Panc1 (cell line): Measurements from ENCODE around the gene TSSC4. TPM values are rescaled to one million over a fixed set of nuclear protein-coding genes. Genes with fewer than 3 reads are reported as not detected.

ENCODE experiments used
- ATAC-seq: fragments of 200-7000 bp; cut with Tn5 transposase; 2 replicates; pipeline ENCODE4 v1.9.1; 2020; ENCODE audit warnings: mild to moderate bottlenecking, moderate library complexity
- BruUV-seq: library from RNA; stranded (reverse); fragments of 400-500 nt; replicated peaks from 2 replicates; lab custom pipeline; 2021; lab: Mats Ljungman, UMichigan
- CTCF ChIA-PET: fragments of 300-600 bp; sonication (Branson Sonifier 250); formaldehyde crosslinking; loops from one replicate; lab custom pipeline; 2022; ENCODE audit warnings: antibody characterized with exemption; lab: Charles Lee
- POLR2A ChIA-PET: fragments of 300-600 bp; sonication (Branson Sonifier 250); formaldehyde crosslinking; loops from one replicate; lab custom pipeline; 2022; ENCODE audit warnings: antibody characterized with exemption; lab: Charles Lee
- DNase-seq: peaks from one replicate; pipeline ENCODE4 v3.0.0-alpha.2; 2010; ENCODE audit warnings: low read depth, low spot score
- H3K27ac ChIP-seq: 2 replicates; pipeline ENCODE4 v1.5.1; 2011; ENCODE audit warnings: mild to moderate bottlenecking, low read length, inconsistent platforms
- H3K27me3 ChIP-seq: fragments of 200-500 bp; sonication (Bioruptor generic); 2 replicates; pipeline ENCODE4 v1.6.0; 2014; ENCODE audit warnings: low read length, inconsistent platforms; ENCODE audit not compliant: control insufficient read depth, insufficient read depth
- H3K36me3 ChIP-seq: fragments of 200-500 bp; sonication (Bioruptor generic); 2 replicates; pipeline ENCODE4 v1.5.1; 2014; ENCODE audit warnings: inconsistent platforms, mild to moderate bottlenecking, low read length, moderate library complexity; ENCODE audit not compliant: control insufficient read depth, insufficient read depth
- H3K4me1 ChIP-seq: 2 replicates; pipeline ENCODE4 v1.5.1; 2011; ENCODE audit warnings: inconsistent platforms, mild to moderate bottlenecking, low read length, moderate library complexity; ENCODE audit not compliant: control insufficient read depth, insufficient read depth
- H3K4me3 ChIP-seq, 2 experiments: 2 replicates each; pipeline ENCODE4 v1.5.1; 2011 to 2012; ENCODE audit warnings: low read depth in 2 of 2, low read length in 2 of 2, mild to moderate bottlenecking in 2 of 2, inconsistent platforms in 1 of 2, moderate library complexity in 1 of 2
- H3K9me3 ChIP-seq: fragments of 200-500 bp; sonication (Bioruptor generic); 2 replicates; pipeline ENCODE4 v1.5.1; 2014; ENCODE audit warnings: low read depth, mild to moderate bottlenecking, inconsistent platforms, low read length, moderate library complexity; ENCODE audit not compliant: control insufficient read depth, insufficient read depth
- POLR2AphosphoS5 ChIP-seq: IDR thresholded peaks from 2 replicates; pipeline ENCODE4 v1.6.1; 2012; ENCODE audit warnings: mild to moderate bottlenecking, low read depth, low read length, moderate library complexity
- SIN3A ChIP-seq: IDR thresholded peaks from 2 replicates; pipeline ENCODE4 v1.6.1; 2012; ENCODE audit warnings: low read depth, mild to moderate bottlenecking, low read length, moderate library complexity, borderline replicate concordance; ENCODE audit not compliant: insufficient read depth
- TCF7L2 ChIP-seq: IDR thresholded peaks from 2 replicates; pipeline ENCODE4 v1.6.1; 2011; ENCODE audit warnings: mild to moderate bottlenecking, low read depth, low read length, inconsistent platforms
- in situ Hi-C: cut with HindIII; loops from 2 replicates; pipeline ENCODE4 v1.10.0; 2016; ENCODE audit warnings: low sequenced_read_pairs, low pct_unique_long_range_greater_than_20kb
- intact Hi-C: fragments of 100-400 bp; cut with micrococcal nuclease; formaldehyde crosslinking; loops from one replicate; pipeline ENCODE4 v1.10.0; 2022; ENCODE audit not compliant: unreplicated experiment
- total RNA-seq: library from RNA; stranded (reverse); gene quantifications from one replicate; pipeline ENCODE4 v1.2.1, GENCODE V29; 2021; ENCODE audit not compliant: unreplicated experiment
- TF ChIP-seq, protein P1 (sequence below), 2 experiments: IDR thresholded peaks; 2 replicates each; pipeline ENCODE4 v1.6.1; 2011 to 2012; ENCODE audit warnings: low read depth in 2 of 2, control low read depth in 1 of 2, low read length in 1 of 2, mild to moderate bottlenecking in 1 of 2, moderate library complexity in 1 of 2; ENCODE audit not compliant: insufficient read depth in 1 of 2
- TF ChIP-seq, protein P2 (sequence below): fragments of 450-650 bp; IDR thresholded peaks from 2 replicates; pipeline ENCODE4 v1.5.1; 2017; ENCODE audit warnings: mild to moderate bottlenecking

TSSC4 gene
- total RNA-seq, 1 experiment from 2014 or later: 132 TPM

DNA sequence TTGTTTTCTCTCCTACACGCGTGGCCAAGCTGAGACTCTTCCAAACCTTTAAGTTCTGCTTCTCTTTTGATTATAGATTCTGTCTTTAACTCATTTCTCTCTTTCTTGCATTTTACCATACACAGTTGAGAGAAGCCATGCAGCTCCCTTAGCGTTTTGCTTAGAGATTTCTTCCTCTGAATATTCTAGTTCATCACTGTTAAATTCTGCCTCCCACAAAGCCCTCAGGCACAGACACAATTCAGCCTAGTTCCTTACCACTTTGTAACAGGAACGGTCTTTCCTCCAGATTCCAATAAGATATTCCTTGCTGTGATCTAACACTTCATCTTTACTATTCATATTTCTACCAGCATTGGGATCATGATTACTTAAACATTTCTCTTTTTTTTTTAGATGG is 48.1 kb upstream of the TSSC4 start:
- H3K27ac ChIP-seq: no peak overlapping the region
- no peak for ATAC-seq
- DNase-seq: no peak
- intact Hi-C loops: no loop called here
- H3K36me3 ChIP-seq: no peaks in the 10 kb centered on the region
- H3K27me3 ChIP-seq: peaks cover 4% of the 10 kb centered on the region
- in situ Hi-C loops: no loop called here
- ChIA-PET POLR2A (no interaction called here), CTCF (no interaction called here)
- no peaks in the 10 kb centered on the region for H3K9me3 ChIP-seq
- TF ChIP-seq, protein P1, sequence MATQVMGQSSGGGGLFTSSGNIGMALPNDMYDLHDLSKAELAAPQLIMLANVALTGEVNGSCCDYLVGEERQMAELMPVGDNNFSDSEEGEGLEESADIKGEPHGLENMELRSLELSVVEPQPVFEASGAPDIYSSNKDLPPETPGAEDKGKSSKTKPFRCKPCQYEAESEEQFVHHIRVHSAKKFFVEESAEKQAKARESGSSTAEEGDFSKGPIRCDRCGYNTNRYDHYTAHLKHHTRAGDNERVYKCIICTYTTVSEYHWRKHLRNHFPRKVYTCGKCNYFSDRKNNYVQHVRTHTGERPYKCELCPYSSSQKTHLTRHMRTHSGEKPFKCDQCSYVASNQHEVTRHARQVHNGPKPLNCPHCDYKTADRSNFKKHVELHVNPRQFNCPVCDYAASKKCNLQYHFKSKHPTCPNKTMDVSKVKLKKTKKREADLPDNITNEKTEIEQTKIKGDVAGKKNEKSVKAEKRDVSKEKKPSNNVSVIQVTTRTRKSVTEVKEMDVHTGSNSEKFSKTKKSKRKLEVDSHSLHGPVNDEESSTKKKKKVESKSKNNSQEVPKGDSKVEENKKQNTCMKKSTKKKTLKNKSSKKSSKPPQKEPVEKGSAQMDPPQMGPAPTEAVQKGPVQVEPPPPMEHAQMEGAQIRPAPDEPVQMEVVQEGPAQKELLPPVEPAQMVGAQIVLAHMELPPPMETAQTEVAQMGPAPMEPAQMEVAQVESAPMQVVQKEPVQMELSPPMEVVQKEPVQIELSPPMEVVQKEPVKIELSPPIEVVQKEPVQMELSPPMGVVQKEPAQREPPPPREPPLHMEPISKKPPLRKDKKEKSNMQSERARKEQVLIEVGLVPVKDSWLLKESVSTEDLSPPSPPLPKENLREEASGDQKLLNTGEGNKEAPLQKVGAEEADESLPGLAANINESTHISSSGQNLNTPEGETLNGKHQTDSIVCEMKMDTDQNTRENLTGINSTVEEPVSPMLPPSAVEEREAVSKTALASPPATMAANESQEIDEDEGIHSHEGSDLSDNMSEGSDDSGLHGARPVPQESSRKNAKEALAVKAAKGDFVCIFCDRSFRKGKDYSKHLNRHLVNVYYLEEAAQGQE (IDR thresholded peaks at IDR 0.05; ENCODE audit: insufficient read depth in 1 of 2, low read depth in 2 of 2, low read length in 1 of 2): no peak
- TF ChIP-seq TCF7L2 (no peak), SIN3A (no peak), POLR2AphosphoS5 (no peak)
- TF ChIP-seq, protein P2, sequence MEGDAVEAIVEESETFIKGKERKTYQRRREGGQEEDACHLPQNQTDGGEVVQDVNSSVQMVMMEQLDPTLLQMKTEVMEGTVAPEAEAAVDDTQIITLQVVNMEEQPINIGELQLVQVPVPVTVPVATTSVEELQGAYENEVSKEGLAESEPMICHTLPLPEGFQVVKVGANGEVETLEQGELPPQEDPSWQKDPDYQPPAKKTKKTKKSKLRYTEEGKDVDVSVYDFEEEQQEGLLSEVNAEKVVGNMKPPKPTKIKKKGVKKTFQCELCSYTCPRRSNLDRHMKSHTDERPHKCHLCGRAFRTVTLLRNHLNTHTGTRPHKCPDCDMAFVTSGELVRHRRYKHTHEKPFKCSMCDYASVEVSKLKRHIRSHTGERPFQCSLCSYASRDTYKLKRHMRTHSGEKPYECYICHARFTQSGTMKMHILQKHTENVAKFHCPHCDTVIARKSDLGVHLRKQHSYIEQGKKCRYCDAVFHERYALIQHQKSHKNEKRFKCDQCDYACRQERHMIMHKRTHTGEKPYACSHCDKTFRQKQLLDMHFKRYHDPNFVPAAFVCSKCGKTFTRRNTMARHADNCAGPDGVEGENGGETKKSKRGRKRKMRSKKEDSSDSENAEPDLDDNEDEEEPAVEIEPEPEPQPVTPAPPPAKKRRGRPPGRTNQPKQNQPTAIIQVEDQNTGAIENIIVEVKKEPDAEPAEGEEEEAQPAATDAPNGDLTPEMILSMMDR: no peak
- H3K4me3 ChIP-seq: no peak overlapping the region
- BruUV-seq: no TSS peak
- no peaks in the 10 kb centered on the region for H3K4me1 ChIP-seq

DNA sequence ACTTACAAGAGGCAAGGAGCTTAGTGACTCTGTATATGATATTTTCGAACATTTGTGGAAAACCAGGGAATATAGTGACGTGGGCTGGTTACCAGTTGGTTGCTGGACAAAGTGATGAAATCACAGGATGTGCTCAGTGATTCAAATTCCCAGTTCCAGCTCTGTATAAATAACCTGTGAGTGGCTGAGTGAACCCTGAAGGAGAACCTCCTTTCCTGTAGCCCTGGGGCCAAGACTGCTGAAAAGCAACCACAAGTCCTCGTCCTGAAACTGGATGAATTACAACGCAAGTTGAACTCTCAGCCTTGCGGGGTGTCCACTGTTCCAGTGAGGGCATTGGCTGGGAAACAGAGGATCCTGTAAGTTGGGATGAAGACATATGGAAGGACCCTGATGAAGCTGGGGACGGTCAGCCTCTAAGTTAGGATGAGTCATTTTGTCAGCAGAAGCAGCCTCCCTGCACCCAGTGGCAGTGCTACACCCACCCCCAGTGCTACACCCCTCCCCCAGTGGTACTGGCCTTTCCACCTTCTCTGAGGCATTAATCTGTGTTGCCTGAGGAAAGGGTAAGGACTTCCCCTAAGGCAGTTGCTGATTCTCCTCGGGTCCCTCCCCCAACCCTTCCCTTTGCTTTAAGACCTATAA is 45.4 kb upstream of the TSSC4 start:
- in situ Hi-C loops: no loop called here
- no peak for ATAC-seq
- intact Hi-C loops: no loop called here
- BruUV-seq: no TSS peak
- H3K27me3 ChIP-seq: peaks cover 4% of the 10 kb centered on the region
- H3K4me1 ChIP-seq: no peaks in the 10 kb centered on the region
- H3K9me3 ChIP-seq: no peaks in the 10 kb centered on the region
- no peak overlapping the region for H3K4me3 ChIP-seq
- no peak overlapping the region for H3K27ac ChIP-seq
- TF ChIP-seq, protein P2: no peak
- TF ChIP-seq, protein P1 (IDR thresholded peaks at IDR 0.05; ENCODE audit: insufficient read depth in 1 of 2, low read depth in 2 of 2, low read length in 1 of 2): no peak
- TF ChIP-seq SIN3A: no peak
- no peak for TF ChIP-seq POLR2AphosphoS5
- TF ChIP-seq TCF7L2: no peak
- no peaks in the 10 kb centered on the region for H3K36me3 ChIP-seq
- CTCF ChIA-PET: no interaction called here
- POLR2A ChIA-PET: no interaction called here
- DNase-seq: no peak
